Measurements from ENCODE around the gene DSCAM. TPM values are rescaled to one million over a fixed set of nuclear protein-coding genes. Genes with fewer than 3 reads are reported as not detected.

Gene DSCAM
- total RNA-seq, 4 donors from 2014 or later, result 0.17 TPM; not detected in 3

DNA sequence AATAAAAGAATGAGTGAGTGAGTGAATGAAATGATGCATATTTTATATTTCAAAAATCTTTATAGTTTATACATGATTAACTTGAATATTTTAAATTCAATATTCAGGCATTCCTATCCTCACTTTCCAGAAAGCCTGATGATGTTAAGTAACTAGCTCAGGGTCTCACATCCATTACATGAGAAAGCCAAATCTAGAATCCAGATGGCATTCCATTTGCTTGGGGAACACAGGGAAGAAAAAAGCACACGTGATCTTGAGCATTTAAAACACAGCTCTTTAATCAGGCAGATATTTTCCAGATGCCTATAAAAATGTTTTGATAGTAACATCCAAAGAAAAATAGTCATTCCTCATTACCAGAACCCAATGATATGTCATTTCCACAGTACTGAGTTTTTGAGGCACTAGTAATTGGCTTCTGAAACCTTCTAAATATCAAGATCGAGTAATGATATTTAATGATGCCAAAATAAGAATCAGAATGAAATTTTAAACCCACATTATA lies 291.9 kb downstream of the DSCAM start:
- TF ChIP-seq CTCF (IDR thresholded peaks at IDR 0.05; ENCODE audit: low read depth), result no peak

GRCh38 chr21:40553781-40554180 lies 293.2 kb downstream of the DSCAM start:
- no peak for TF ChIP-seq CTCF (IDR thresholded peaks at IDR 0.05; ENCODE audit: low read depth)

DNA sequence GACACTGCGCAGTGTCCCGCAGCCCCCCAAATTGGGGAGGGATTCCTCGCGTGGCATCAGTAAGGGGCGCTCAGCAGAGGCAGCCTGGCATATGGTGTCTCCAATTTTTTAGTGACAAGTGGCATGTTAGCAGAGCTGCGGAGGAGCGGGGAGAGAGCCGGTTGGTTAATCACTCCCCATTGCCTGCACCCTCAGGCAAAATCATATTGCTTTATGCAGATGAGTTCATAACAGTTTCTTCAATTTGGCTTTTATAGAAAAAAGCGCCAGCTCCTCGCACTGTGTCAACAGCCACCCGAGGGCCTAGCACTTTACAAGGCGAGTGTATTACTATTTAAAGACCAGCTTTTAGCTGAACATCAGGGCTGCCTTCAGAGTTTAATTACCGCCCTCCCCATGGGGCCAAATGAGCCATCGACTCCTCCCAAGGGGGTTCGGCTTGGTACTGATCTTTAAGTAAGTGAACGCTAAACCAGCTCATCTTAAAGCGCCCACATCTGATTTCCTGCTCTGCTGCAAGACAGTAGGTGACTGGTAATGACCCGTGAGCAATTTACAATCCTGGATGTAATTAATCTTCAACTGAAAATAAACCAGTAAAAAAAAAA lies 298.9 kb downstream of the DSCAM start:
- no peak for TF ChIP-seq CTCF (IDR thresholded peaks at IDR 0.05; ENCODE audit: low read depth)

GRCh38 chr21:40546647-40547046 lies 300.3 kb downstream of the DSCAM start:
- TF ChIP-seq CTCF (IDR thresholded peaks at IDR 0.05; ENCODE audit: low read depth), result no peak

- TF ChIP-seq CTCF (IDR thresholded peaks at IDR 0.05; ENCODE audit: low read depth), result no peak
Observed at GRCh38 chr21:40540216-40540615, 306.7 kb downstream of the DSCAM start.

DNA sequence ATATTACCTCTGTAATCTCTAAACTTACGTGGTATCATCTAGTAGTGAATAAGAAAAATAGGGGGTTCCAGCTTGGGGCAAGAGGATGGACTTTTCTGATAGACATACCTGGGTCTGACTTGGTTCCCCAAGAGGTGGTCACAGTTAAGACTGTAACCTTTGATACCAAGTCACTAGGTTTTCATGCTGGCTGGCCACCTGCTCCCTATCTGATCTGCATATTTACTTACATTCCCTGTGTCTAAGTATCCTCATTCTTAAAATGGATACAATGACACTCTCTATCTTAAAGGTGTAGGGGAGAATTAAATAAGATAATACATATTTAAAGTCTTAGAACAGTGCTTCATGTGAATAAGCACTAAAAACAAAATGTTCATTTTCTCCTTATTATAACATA lies 312.1 kb downstream of the DSCAM start:
- no peak for TF ChIP-seq CTCF (IDR thresholded peaks at IDR 0.05; ENCODE audit: low read depth)

GRCh38 chr21:40531431-40532110 lies 315.4 kb downstream of the DSCAM start:
- no peak for TF ChIP-seq CTCF (IDR thresholded peaks at IDR 0.05; ENCODE audit: low read depth)
